Suprapubic skin (tissue), 4 donors: ENCODE measurements around the gene HDAC2. TPM values are rescaled to one million over a fixed set of nuclear protein-coding genes. Genes with fewer than 3 reads are reported as not detected.

ENCODE experiments used
- DNase-seq, 2 donors: peaks; one replicate each; pipeline ENCODE4 v3.0.0-alpha.2; 2019; ENCODE audit warnings: low spot score in 2 of 2
- H3K27ac ChIP-seq: fragments of 200-600 bp; sonication (generic); one replicate; pipeline ENCODE4 v1.5.1; 2019
- H3K27me3 ChIP-seq: fragments of 200-600 bp; sonication (generic); one replicate; pipeline ENCODE4 v1.5.1; 2019
- H3K36me3 ChIP-seq: fragments of 200-600 bp; sonication (generic); one replicate; pipeline ENCODE4 v1.5.1; 2019
- H3K4me1 ChIP-seq: fragments of 200-600 bp; sonication (generic); one replicate; pipeline ENCODE4 v1.5.1; 2019
- H3K4me3 ChIP-seq: fragments of 200-600 bp; sonication (generic); one replicate; pipeline ENCODE4 v1.5.1; 2019; ENCODE audit warnings: mild to moderate bottlenecking
- H3K9me3 ChIP-seq: fragments of 200-600 bp; sonication (generic); one replicate; pipeline ENCODE4 v1.5.1; 2019
- EP300 ChIP-seq: sonication (generic); formaldehyde crosslinking; IDR thresholded peaks from one replicate; pipeline ENCODE4 v1.6.1; 2017; ENCODE audit warnings: antibody characterized with exemption
- POLR2A ChIP-seq, 2 donors: fragments of 450-650 bp; IDR thresholded peaks; one replicate each; pipeline ENCODE4 v1.6.1; 2017; ENCODE audit warnings: antibody characterized with exemption in 2 of 2, mild to moderate bottlenecking in 2 of 2, moderate library complexity in 2 of 2
- POLR2AphosphoS5 ChIP-seq, 3 donors: sonication (generic); formaldehyde crosslinking; IDR thresholded peaks; one replicate each; pipeline ENCODE4 v1.6.1; 2017; ENCODE audit warnings: antibody characterized with exemption in 3 of 3
- WGBS: methylation state at CpG from one replicate; pipeline ENCODE4 v1.1.5; 2018; 5-methylcytosine and 5-hydroxymethylcytosine counted together
- total RNA-seq, 4 donors: library from RNA; depleted of rRNA; stranded (reverse); fragments of >200 nt; gene quantifications; one replicate each; pipeline ENCODE4 v1.1.0, GENCODE V29; 2016
- TF ChIP-seq, protein P1 (sequence below), 2 donors: fragments of 200-600 bp in 1 of 2; fragments of 450-650 bp in 1 of 2; sonication (generic) in 1 of 2; IDR thresholded peaks; one replicate each; pipeline ENCODE4 v1.5.1; 2016 to 2019; ENCODE audit warnings: antibody characterized with exemption in 2 of 2, mild to moderate bottlenecking in 1 of 2, moderate library complexity in 1 of 2

Gene HDAC2
- total RNA-seq, 4 donors from 2014 or later, result 36.1 to 73.9 (median 46.9) TPM

DNA sequence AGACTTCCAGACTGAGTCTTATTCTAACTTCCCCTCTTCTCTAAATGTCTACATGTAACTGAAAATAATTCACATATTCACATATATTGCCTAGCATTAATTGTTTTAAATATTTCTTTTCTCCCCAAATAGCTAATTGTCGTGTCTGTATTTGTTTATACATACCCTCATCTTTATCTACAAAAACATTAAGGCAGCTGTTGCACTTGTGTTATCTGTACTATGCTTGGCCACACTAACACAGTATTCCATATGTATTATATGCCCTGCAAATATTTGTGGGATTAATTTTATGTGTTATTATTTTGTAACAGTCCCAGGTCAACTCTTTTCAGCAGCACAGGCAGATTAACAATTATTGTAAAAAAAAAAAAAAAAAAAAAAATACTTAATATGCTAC, 11.7 kb downstream of the HDAC2 start:
- no peak for TF ChIP-seq EP300
- TF ChIP-seq POLR2A (IDR thresholded peaks at IDR 0.05), result no peak
- TF ChIP-seq POLR2AphosphoS5 (IDR thresholded peaks at IDR 0.05), result no peak
- TF ChIP-seq, protein P1, sequence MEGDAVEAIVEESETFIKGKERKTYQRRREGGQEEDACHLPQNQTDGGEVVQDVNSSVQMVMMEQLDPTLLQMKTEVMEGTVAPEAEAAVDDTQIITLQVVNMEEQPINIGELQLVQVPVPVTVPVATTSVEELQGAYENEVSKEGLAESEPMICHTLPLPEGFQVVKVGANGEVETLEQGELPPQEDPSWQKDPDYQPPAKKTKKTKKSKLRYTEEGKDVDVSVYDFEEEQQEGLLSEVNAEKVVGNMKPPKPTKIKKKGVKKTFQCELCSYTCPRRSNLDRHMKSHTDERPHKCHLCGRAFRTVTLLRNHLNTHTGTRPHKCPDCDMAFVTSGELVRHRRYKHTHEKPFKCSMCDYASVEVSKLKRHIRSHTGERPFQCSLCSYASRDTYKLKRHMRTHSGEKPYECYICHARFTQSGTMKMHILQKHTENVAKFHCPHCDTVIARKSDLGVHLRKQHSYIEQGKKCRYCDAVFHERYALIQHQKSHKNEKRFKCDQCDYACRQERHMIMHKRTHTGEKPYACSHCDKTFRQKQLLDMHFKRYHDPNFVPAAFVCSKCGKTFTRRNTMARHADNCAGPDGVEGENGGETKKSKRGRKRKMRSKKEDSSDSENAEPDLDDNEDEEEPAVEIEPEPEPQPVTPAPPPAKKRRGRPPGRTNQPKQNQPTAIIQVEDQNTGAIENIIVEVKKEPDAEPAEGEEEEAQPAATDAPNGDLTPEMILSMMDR (IDR thresholded peaks at IDR 0.05), result no peak
- no peak for DNase-seq
- 82% methylated on average over 1 of the region's 1 CpG for WGBS
- H3K9me3 ChIP-seq, result no peaks in the 10 kb centered on the region
- no peaks in the 10 kb centered on the region for H3K27me3 ChIP-seq
- H3K4me3 ChIP-seq, result no peak overlapping the region
- no peak overlapping the region for H3K27ac ChIP-seq
- H3K36me3 ChIP-seq, result peaks cover 24% of the 10 kb centered on the region
- no peaks in the 10 kb centered on the region for H3K4me1 ChIP-seq

DNA sequence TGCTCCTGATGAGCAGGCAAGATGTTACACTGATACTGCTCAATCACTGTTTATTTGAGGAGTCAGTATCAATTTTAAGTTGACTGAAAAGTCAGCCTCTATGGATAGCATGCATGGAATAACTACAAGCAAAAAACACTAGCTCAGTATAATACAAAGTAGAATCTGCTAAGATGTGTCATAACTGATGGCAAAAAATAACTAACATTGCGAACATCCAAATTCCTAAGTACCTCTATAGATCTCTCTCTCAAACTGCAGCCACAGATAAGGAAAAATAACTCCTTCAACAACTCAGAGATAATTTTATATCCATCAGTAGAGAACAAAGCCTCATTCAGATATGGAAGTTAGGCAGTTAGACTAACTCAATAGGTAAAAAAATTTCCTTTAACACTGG, 16.3 kb downstream of the HDAC2 start:
- H3K36me3 ChIP-seq, result peaks cover 42% of the 10 kb centered on the region
- H3K27ac ChIP-seq, result no peak overlapping the region
- no peaks in the 10 kb centered on the region for H3K4me1 ChIP-seq
- no peak for DNase-seq
- TF ChIP-seq, protein P1 (IDR thresholded peaks at IDR 0.05), result no peak
- TF ChIP-seq POLR2A (IDR thresholded peaks at IDR 0.05) (no peak), POLR2AphosphoS5 (IDR thresholded peaks at IDR 0.05) (no peak), EP300 (no peak)
- no peaks in the 10 kb centered on the region for H3K9me3 ChIP-seq
- no peaks in the 10 kb centered on the region for H3K27me3 ChIP-seq
- 88% methylated on average over 1 of the region's 1 CpG for WGBS
- no peak overlapping the region for H3K4me3 ChIP-seq

DNA sequence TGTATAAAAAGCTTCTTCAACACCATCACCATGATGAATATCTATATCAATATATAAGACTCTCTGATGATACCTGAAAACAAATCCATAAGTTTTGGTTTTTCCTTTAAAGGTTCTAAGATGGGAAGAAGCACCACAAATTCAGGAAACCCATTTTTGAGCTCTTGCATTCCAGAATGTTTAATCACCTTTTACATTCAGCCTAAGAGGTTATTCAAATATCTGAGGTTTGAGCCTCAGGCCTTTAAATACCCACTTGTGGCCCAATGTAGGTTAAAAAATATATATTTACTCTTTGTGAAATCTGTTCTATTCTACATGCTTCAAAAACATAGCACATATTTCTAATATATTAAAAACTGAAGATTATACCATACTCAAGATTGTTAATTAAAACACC, 17.6 kb downstream of the HDAC2 start:
- H3K36me3 ChIP-seq, result peaks cover 42% of the 10 kb centered on the region
- no peak overlapping the region for H3K4me3 ChIP-seq

DNA sequence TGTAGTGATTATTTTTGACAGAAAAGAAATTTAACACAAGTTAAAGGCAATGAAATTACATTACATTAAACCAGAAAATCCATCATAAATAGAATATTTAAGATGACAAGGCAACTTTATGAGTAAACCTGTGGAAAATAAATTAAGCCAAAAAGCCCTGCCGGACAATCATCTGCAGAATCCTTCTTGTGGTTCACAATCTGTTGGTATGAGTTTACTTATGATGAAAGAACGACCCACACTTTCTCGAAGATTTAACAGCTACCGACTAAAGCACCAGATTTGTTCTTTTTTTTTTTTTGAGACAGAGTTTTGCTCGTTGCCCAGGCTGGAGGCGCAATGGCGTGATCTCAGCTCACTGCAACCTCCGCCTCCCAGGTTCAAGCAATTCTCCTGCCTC, 21.4 kb downstream of the HDAC2 start:
- H3K36me3 ChIP-seq, result peaks cover 37% of the 10 kb centered on the region
- H3K27me3 ChIP-seq, result no peaks in the 10 kb centered on the region
- no peak overlapping the region for H3K4me3 ChIP-seq
- H3K4me1 ChIP-seq, result no peaks in the 10 kb centered on the region
- TF ChIP-seq POLR2AphosphoS5 (IDR thresholded peaks at IDR 0.05) (no peak), EP300 (no peak), POLR2A (IDR thresholded peaks at IDR 0.05) (no peak)
- TF ChIP-seq, protein P1 (IDR thresholded peaks at IDR 0.05), result no peak
- no peak overlapping the region for H3K27ac ChIP-seq
- H3K9me3 ChIP-seq, result no peaks in the 10 kb centered on the region
- 89% methylated on average over 8 of the region's 8 CpGs for WGBS
- no peak for DNase-seq

More for the DNA sequence above, 17.6 kb downstream of the HDAC2 start:
- no peaks in the 10 kb centered on the region for H3K27me3 ChIP-seq
- no peaks in the 10 kb centered on the region for H3K4me1 ChIP-seq
- DNase-seq, result no peak
- no peak overlapping the region for H3K27ac ChIP-seq
- no peaks in the 10 kb centered on the region for H3K9me3 ChIP-seq
- TF ChIP-seq POLR2A (IDR thresholded peaks at IDR 0.05), result no peak
- TF ChIP-seq, protein P1 (IDR thresholded peaks at IDR 0.05), result no peak
- TF ChIP-seq POLR2AphosphoS5 (IDR thresholded peaks at IDR 0.05), result no peak
- no peak for TF ChIP-seq EP300

DNA sequence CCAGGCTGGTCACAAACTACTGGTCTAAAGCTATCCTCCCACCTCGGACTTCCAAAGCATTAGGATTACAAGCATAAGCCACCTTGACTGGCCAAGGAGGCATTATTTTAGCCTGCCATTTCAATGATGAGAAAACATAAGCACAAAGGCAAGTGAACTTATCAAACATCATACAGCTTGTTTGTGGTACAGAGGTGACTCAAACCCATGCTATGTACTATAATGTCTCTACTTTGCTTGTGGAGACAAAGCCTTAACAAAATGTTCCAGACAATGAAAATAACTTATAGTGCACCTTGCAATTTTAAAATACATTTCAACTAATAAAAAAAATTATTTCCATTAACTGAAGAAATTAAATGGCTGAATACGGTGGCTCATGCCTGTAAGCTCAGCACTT, 26.2 kb downstream of the HDAC2 start:
- Histone ChIP-seq H3K4me3 (no peak overlapping the region), H3K36me3 (peaks cover 56% of the 10 kb centered on the region), H3K4me1 (no peaks in the 10 kb centered on the region), H3K27ac (no peak overlapping the region), H3K9me3 (no peaks in the 10 kb centered on the region), H3K27me3 (no peaks in the 10 kb centered on the region)
- DNase-seq, result no peak
- TF ChIP-seq, protein P1 (IDR thresholded peaks at IDR 0.05), result no peak
- TF ChIP-seq POLR2A (IDR thresholded peaks at IDR 0.05), result no peak
- TF ChIP-seq POLR2AphosphoS5 (IDR thresholded peaks at IDR 0.05), result no peak
- no peak for TF ChIP-seq EP300
- WGBS, result 98% methylated on average over 2 of the region's 2 CpGs
